GM12878 (cell line): ENCODE results near the gene SENP8. TPM values are rescaled to one million over a fixed set of nuclear protein-coding genes. Genes with fewer than 3 reads are reported as not detected.

Experiments
- ATAC-seq: fragments of 200-7000 bp; cut with Tn5 transposase; 3 replicates; pipeline ENCODE4 v1.9.1; 2020; ENCODE audit warnings: mild to moderate bottlenecking, moderate library complexity
- BruUV-seq: library from RNA; stranded (reverse); fragments of 400-500 nt; replicated peaks from 2 replicates; lab custom pipeline; 2021; lab: Mats Ljungman, UMichigan
- CTCF ChIA-PET: fragments of 300-600 bp; sonication (Branson Sonifier 250); formaldehyde crosslinking; extraction: SDS; loops from one replicate; lab custom pipeline; 2021; ENCODE audit warnings: inconsistent platforms; lab: Yijun Ruan, JAX
- POLR2A ChIA-PET: fragments of 350-600 bp; formaldehyde crosslinking; extraction: SDS; loops from one replicate; lab custom pipeline; 2021; ENCODE audit warnings: inconsistent platforms; lab: Charles Lee
- RAD21 ChIA-PET: fragments of 300-600 bp; sonication (Branson Sonifier 250); formaldehyde crosslinking; loops from one replicate; lab custom pipeline; 2023; ENCODE audit warnings: antibody characterized with exemption; ENCODE audit not compliant: unreplicated experiment; lab: Charles Lee
- SMC1A ChIA-PET: fragments of 300-600 bp; sonication (Branson Sonifier 250); formaldehyde crosslinking; loops from one replicate; lab custom pipeline; 2023; ENCODE audit not compliant: unreplicated experiment, uncharacterized antibody; lab: Charles Lee
- DNase-seq: peaks from one replicate; pipeline ENCODE4 v3.0.0-alpha.2; 2011; ENCODE audit warnings: low read depth, low spot score
- FAIRE-seq: peaks from 3 replicates; lab custom pipeline; 2011; peaks lifted over from hg19 to GRCh38; lab: Jason Lieb, UNC
- H2AFZ ChIP-seq: 2 replicates; pipeline ENCODE4 v1.6.0; 2011; ENCODE audit warnings: low read depth, low read length, control low read depth; ENCODE audit not compliant: control insufficient read depth
- H3K27ac ChIP-seq: 2 replicates; pipeline ENCODE4 v1.5.1; 2011; ENCODE audit warnings: control low read depth; ENCODE audit not compliant: control insufficient read depth, insufficient read depth
- H3K27me3 ChIP-seq, 2 experiments: replicated peaks in 1 of 2; 2 replicates each; pipeline versions ENCODE4 v1.6.0 to v1.6.1; 2011; ENCODE audit warnings: low read length in 1 of 2; ENCODE audit not compliant: control insufficient read depth in 2 of 2, insufficient read depth in 2 of 2
- H3K36me3 ChIP-seq, 2 experiments: 2 replicates each; pipeline ENCODE4 v1.5.1; 2011; ENCODE audit warnings: low read length in 1 of 2; ENCODE audit not compliant: control insufficient read depth in 2 of 2, insufficient read depth in 2 of 2
- H3K4me1 ChIP-seq: 2 replicates; pipeline ENCODE4 v1.6.1; 2011; ENCODE audit warnings: mild to moderate bottlenecking, low read length, moderate library complexity, mixed read lengths; ENCODE audit not compliant: control insufficient read depth, insufficient read depth
- H3K4me2 ChIP-seq: 2 replicates; pipeline ENCODE4 v1.6.0; 2011; ENCODE audit warnings: control low read depth; ENCODE audit not compliant: control insufficient read depth, insufficient read depth
- H3K4me3 ChIP-seq: fragments of 200-600 bp; sonication (generic); 2 replicates; pipeline ENCODE4 v1.5.1; 2016
- H3K79me2 ChIP-seq: 2 replicates; pipeline ENCODE4 v1.6.0; 2011; ENCODE audit warnings: low read length; ENCODE audit not compliant: control insufficient read depth, insufficient read depth
- H3K9ac ChIP-seq: 2 replicates; pipeline ENCODE4 v1.8.0; 2011; ENCODE audit warnings: low read length, control low read depth, mixed read lengths; ENCODE audit not compliant: control insufficient read depth, insufficient read depth
- H3K9me3 ChIP-seq: replicated peaks from 3 replicates; pipeline ENCODE4 v1.5.1; 2011; ENCODE audit warnings: mild to moderate bottlenecking, low read length; ENCODE audit not compliant: control insufficient read depth, insufficient read depth
- H4K20me1 ChIP-seq: 2 replicates; pipeline ENCODE4 v1.6.0; 2011; ENCODE audit not compliant: control insufficient read depth, insufficient read depth
- CEBPB ChIP-seq, 2 experiments: fragments of 150-350 bp in 1 of 2; IDR thresholded peaks; 2 replicates each; pipeline ENCODE4 v1.6.1; 2012 to 2014; ENCODE audit warnings: low read depth in 2 of 2, low read length in 2 of 2, borderline replicate concordance in 1 of 2, inconsistent platforms in 1 of 2
- ETV6 ChIP-seq, 2 experiments: fragments of 450-650 bp in 1 of 2; IDR thresholded peaks in 1 of 2; conservative IDR thresholded peaks in 1 of 2; 2 replicates each; pipeline ENCODE4 v1.6.1; 2014; ENCODE audit warnings: antibody characterized with exemption in 1 of 2, borderline replicate concordance in 1 of 2, low read depth in 1 of 2, mild to moderate bottlenecking in 1 of 2, moderate library complexity in 1 of 2
- KDM1A ChIP-seq: fragments of 200-600 bp; sonication (generic); IDR thresholded peaks from 2 replicates; pipeline ENCODE4 v1.6.1; 2016; ENCODE audit warnings: borderline replicate concordance
- KLF5 ChIP-seq: fragments of 450-650 bp; IDR thresholded peaks from 2 replicates; pipeline ENCODE4 v1.6.1; 2014; ENCODE audit warnings: mild to moderate bottlenecking; ENCODE audit not compliant: partially characterized antibody
- MTA3 ChIP-seq: IDR thresholded peaks from 2 replicates; pipeline ENCODE4 v1.6.1; 2012; ENCODE audit warnings: low read length, inconsistent platforms, borderline replicate concordance
- NFXL1 ChIP-seq: fragments of 450-650 bp; IDR thresholded peaks from 2 replicates; pipeline ENCODE4 v1.6.1; 2017; ENCODE audit warnings: antibody characterized with exemption, mild to moderate bottlenecking, borderline replicate concordance
- NFYA ChIP-seq: IDR thresholded peaks from 2 replicates; pipeline ENCODE4 v1.6.1; 2011; ENCODE audit warnings: low read depth, mild to moderate bottlenecking, low read length, improper control_type of control experiment, borderline replicate concordance
- NR2C1 ChIP-seq: fragments of 450-650 bp; IDR thresholded peaks from 2 replicates; pipeline ENCODE4 v1.6.1; 2017; ENCODE audit warnings: antibody characterized with exemption, mild to moderate bottlenecking, moderate library complexity
- NR2F1 ChIP-seq: fragments of 450-650 bp; conservative IDR thresholded peaks from 2 replicates; pipeline ENCODE4 v1.6.1; 2017; ENCODE audit warnings: mild to moderate bottlenecking
- NRF1 ChIP-seq: conservative IDR thresholded peaks from 2 replicates; pipeline ENCODE4 v1.6.1; 2011; ENCODE audit warnings: mild to moderate bottlenecking, low read depth, low read length, improper control_type of control experiment
- SIN3A ChIP-seq: IDR thresholded peaks from 2 replicates; pipeline ENCODE4 v1.6.1; 2012; ENCODE audit warnings: low read depth, low read length, improper control_type of control experiment
- SREBF1 ChIP-seq: IDR thresholded peaks from 2 replicates; pipeline ENCODE4 v1.6.1; 2012; ENCODE audit warnings: mild to moderate bottlenecking, low read length
- SUPT20H ChIP-seq: IDR thresholded peaks from 2 replicates; pipeline ENCODE4 v1.6.1; 2011; ENCODE audit warnings: low read depth, mild to moderate bottlenecking, low read length, moderate library complexity, borderline replicate concordance; ENCODE audit not compliant: control insufficient read depth
- TBL1XR1 ChIP-seq: IDR thresholded peaks from 2 replicates; pipeline ENCODE4 v1.6.1; 2012; ENCODE audit warnings: low read depth, low read length, improper control_type of control experiment
- TCF7 ChIP-seq: IDR thresholded peaks from 2 replicates; pipeline ENCODE4 v1.6.1; 2014; ENCODE audit warnings: antibody characterized with exemption, borderline replicate concordance
- ZNF24 ChIP-seq: fragments of 450-650 bp; IDR thresholded peaks from 2 replicates; pipeline ENCODE4 v1.6.1; 2017; ENCODE audit warnings: antibody characterized with exemption, mild to moderate bottlenecking
- WGBS: methylation state at CpG from one replicate; pipeline ENCODE4 v1.1.6; 2016; ENCODE audit warnings: low lambda C conversion rate; ENCODE audit not compliant: insufficient replicate concordance, insufficient coverage; ENCODE audit errors: missing lambda C conversion rate; 5-methylcytosine and 5-hydroxymethylcytosine counted together
- in situ Hi-C: fragments of 300-500 bp; cut with MboI; formaldehyde crosslinking; loops from 9 replicates; pipeline ENCODE4 v1.14.3; 2018; ENCODE audit warnings: mixed read lengths
- intact Hi-C: fragments of 100-400 bp; cut with micrococcal nuclease; formaldehyde crosslinking; loops from one replicate; pipeline ENCODE4 v1.14.2; 2022; ENCODE audit not compliant: unreplicated experiment
- polyA plus RNA-seq, 11 experiments: library from polyadenylated mRNA; depleted of rRNA in 4 of 11; unstranded in 6 of 11; stranded (reverse) in 5 of 11; fragments of >200 nt; fragmentation: Nextera tagmentation in 4 of 11; fragmentation: Illumina TruSeq in 1 of 11; extraction: Ambion mirVana in 4 of 11; extraction: Trizol in 1 of 11; gene quantifications; 1 replicate in 1 of 11; 2 replicates in 10 of 11; pipeline versions ENCODE4 v1.2.1 to v1.2.3, GENCODE V29; 2011 to 2016; ENCODE audit warnings: inconsistent platforms in 2 of 11, missing spikeins in 2 of 11, low read depth in 1 of 11
- total RNA-seq, 4 experiments: library from RNA; depleted of rRNA in 3 of 4; stranded (reverse); fragments of >200 nt in 3 of 4; fragmentation: Illumina TruSeq in 1 of 4; extraction: Trizol in 1 of 4; gene quantifications; 2 replicates each; pipeline versions ENCODE4 v1.2.1 to v1.2.3, GENCODE V29; 2013 to 2021
- TF ChIP-seq, protein P1 (sequence below): IDR thresholded peaks from 2 replicates; pipeline ENCODE4 v1.6.1; 2011; ENCODE audit warnings: borderline replicate concordance, low read depth, mild to moderate bottlenecking, moderate library complexity, low read length; ENCODE audit not compliant: insufficient read depth, poor library complexity, severe bottlenecking

Gene SENP8
- total and polyA plus RNA-seq, 10 of the 15 experiments (the other 5 are each of a cell fraction or from before 2014, with no cell fraction given) = 0.87 to 5.6 (median 2.2) TPM

DNA sequence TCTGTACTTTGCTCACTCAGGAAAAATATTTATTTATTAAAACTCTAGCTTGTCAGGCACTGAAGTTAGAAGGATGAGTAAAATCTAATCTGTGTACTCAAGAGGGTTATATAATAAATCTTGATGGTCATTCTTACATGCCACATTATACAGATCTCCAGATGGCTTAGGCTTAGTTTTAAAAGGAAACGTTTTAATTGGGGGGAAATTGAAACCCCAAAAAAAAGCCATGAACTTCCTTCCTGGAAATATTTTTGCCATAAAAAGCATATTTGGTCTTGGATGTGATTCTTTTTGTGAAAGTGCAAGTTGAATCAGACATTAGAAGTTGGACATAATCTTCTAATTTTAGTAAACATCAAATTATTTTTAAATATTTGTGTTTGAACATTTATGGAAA lies 6.0 kb downstream of the SENP8 start:
- no peak overlapping the region for H3K27ac ChIP-seq
- DNase-seq (no peak), FAIRE-seq (no peak), ATAC-seq (no peak)
- intact Hi-C loops (no loop called here), in situ Hi-C loops (no loop called here)
- TF ChIP-seq KDM1A (no peak), SIN3A (no peak), NR2F1 (no peak), SUPT20H (no peak), NFXL1 (no peak), SREBF1 (no peak), CEBPB (IDR thresholded peaks at IDR 0.05; ENCODE audit: borderline replicate concordance in 1 of 2, low read depth in 2 of 2, low read length in 2 of 2) (no peak), NFYA (no peak), ETV6 (conservative IDR thresholded peaks at IDR 0.05 in 1 of 2, IDR thresholded peaks at IDR 0.05 in 1 of 2; ENCODE audit: borderline replicate concordance in 1 of 2, low read depth in 1 of 2) (no peak), NR2C1 (no peak), ZNF24 (no peak), KLF5 (no peak), MTA3 (no peak), TCF7 (no peak), TBL1XR1 (no peak), NRF1 (no peak)
- TF ChIP-seq, protein P1, sequence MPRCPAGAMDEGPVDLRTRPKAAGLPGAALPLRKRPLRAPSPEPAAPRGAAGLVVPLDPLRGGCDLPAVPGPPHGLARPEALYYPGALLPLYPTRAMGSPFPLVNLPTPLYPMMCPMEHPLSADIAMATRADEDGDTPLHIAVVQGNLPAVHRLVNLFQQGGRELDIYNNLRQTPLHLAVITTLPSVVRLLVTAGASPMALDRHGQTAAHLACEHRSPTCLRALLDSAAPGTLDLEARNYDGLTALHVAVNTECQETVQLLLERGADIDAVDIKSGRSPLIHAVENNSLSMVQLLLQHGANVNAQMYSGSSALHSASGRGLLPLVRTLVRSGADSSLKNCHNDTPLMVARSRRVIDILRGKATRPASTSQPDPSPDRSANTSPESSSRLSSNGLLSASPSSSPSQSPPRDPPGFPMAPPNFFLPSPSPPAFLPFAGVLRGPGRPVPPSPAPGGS = no peak
- no peaks in the 10 kb centered on the region for H3K79me2 ChIP-seq
- H2AFZ ChIP-seq = no peak overlapping the region
- H3K4me2 ChIP-seq = no peak overlapping the region
- peaks cover 4% of the 10 kb centered on the region; the same call in 1 of the 2 replicates for H3K4me1 ChIP-seq
- no peaks in the 10 kb centered on the region for H3K27me3 ChIP-seq
- CTCF ChIA-PET = interaction anchor here (0.8 to 1.6 kb wide), 3 partner anchors 10 to 75 kb away, joined by 3 to 6 read pairs (median 5); no protein-coding TSS in a partner anchor
- H3K4me3 ChIP-seq = no peak overlapping the region
- RAD21 ChIA-PET = interaction anchor here (1.2 kb wide), 1 partner anchor 17 kb away, joined by 3 read pairs; no protein-coding TSS in a partner anchor
- POLR2A ChIA-PET = interaction anchor here (1.5 kb wide), 1 partner anchor 16 kb away, joined by 7 read pairs; no protein-coding TSS in a partner anchor
- SMC1A ChIA-PET = interaction anchor here (0.6 to 1.5 kb wide), 6 partner anchors 9 to 33 kb away, joined by 3 to 4 read pairs (median 3); no protein-coding TSS in a partner anchor
- no TSS peak for BruUV-seq
- H3K9ac ChIP-seq = no peak overlapping the region
- 0% methylated on average over 1 of the region's 1 CpG for WGBS
- no peaks in the 10 kb centered on the region for H4K20me1 ChIP-seq
- H3K36me3 ChIP-seq = no peaks in the 10 kb centered on the region
- H3K9me3 ChIP-seq = no peaks in the 10 kb centered on the region
